HG03025 (cell line): ENCODE measurements around the gene IL1RAP.
"Not testable (repeated sequence)": the region's sequence is repeated elsewhere in the genome, so short reads cannot be mapped to it uniquely, and the experiment has no call there.

Experiments used
- ATAC-seq: cut with Tn5 transposase; IDR thresholded peaks from one replicate; pipeline ENCODE4 v1.9.1; 2021; ENCODE audit warnings: mild to moderate bottlenecking, moderate library complexity; ENCODE audit not compliant: unreplicated experiment, low FRiP score

Gene IL1RAP

GRCh38 chr3:190644035-190644434, 130.2 kb downstream of the IL1RAP start:
- ATAC-seq, result no peak

GRCh38 chr3:190644766-190645165, 130.9 kb downstream of the IL1RAP start:
- ATAC-seq, result no peak

GRCh38 chr3:190645932-190646460, 132.1 kb downstream of the IL1RAP start:
- ATAC-seq, result no peak

GRCh38 chr3:190646996-190647395, 133.1 kb downstream of the IL1RAP start:
- no peak for ATAC-seq

- no peak for ATAC-seq
Observed at GRCh38 chr3:190655933-190656332, 142.0 kb downstream of the IL1RAP start.

GRCh38 chr3:190658106-190658505, 144.2 kb downstream of the IL1RAP start:
- ATAC-seq, result no peak

- ATAC-seq, result no peak
Observed at GRCh38 chr3:190666821-190667220, 152.9 kb downstream of the IL1RAP start.

- no peak for ATAC-seq
Observed at GRCh38 chr3:190671658-190672057, 157.8 kb downstream of the IL1RAP start.

- ATAC-seq, result no peak
Observed at GRCh38 chr3:190673148-190673547, 159.3 kb downstream of the IL1RAP start.

- ATAC-seq, result no peak
Observed at GRCh38 chr3:190676481-190676880, 162.6 kb downstream of the IL1RAP start.

GRCh38 chr3:190677001-190677400, 163.1 kb downstream of the IL1RAP start:
- ATAC-seq, result no peak

GRCh38 chr3:190677868-190678267, 164.0 kb downstream of the IL1RAP start:
- ATAC-seq, result not testable (repeated sequence)

- ATAC-seq, result no peak
Observed at GRCh38 chr3:190680691-190681090, 166.8 kb downstream of the IL1RAP start.

- no peak for ATAC-seq
Observed at GRCh38 chr3:190684776-190685175, 170.9 kb downstream of the IL1RAP start.

- ATAC-seq, result no peak
Observed at GRCh38 chr3:190686011-190686410, 172.1 kb downstream of the IL1RAP start.

GRCh38 chr3:190690246-190690645, 176.4 kb downstream of the IL1RAP start:
- no peak for ATAC-seq

- no peak for ATAC-seq
Observed at GRCh38 chr3:190692256-190692655, 178.4 kb downstream of the IL1RAP start.

GRCh38 chr3:190694335-190695001, 180.6 kb downstream of the IL1RAP start:
- ATAC-seq, result no peak

- ATAC-seq, result no peak
Observed at GRCh38 chr3:190695225-190695624, 181.3 kb downstream of the IL1RAP start.

- no peak for ATAC-seq
Observed at GRCh38 chr3:190695994-190696393, 182.1 kb downstream of the IL1RAP start.

GRCh38 chr3:190696777-190697501, 183.1 kb downstream of the IL1RAP start:
- ATAC-seq, result no peak

GRCh38 chr3:190697502-190697830, 183.6 kb downstream of the IL1RAP start:
- ATAC-seq, result no peak
